K562 (cell line): ENCODE results near the gene PDLIM4. TPM values are rescaled to one million over a fixed set of nuclear protein-coding genes. Genes with fewer than 3 reads are reported as not detected.

Experiments
- ATF2 ChIP-seq: sonication (generic); formaldehyde crosslinking; IDR thresholded peaks from 2 replicates; pipeline ENCODE4 v1.8.1; 2022; ENCODE audit warnings: missing genetic modification reagents
- CBFA2T3 ChIP-seq: fragments of 450-650 bp; IDR thresholded peaks from 2 replicates; pipeline ENCODE4 v1.6.1; 2017
- CBFB ChIP-seq: sonication (generic); formaldehyde crosslinking; IDR thresholded peaks from 2 replicates; pipeline ENCODE4 v1.4.0; 2020; ENCODE audit warnings: mild to moderate bottlenecking, missing genetic modification reagents
- CHD1 ChIP-seq: fragments of 200-600 bp; sonication (generic); IDR thresholded peaks from one replicate; pipeline ENCODE4 v1.6.1; 2012; ENCODE audit warnings: mild to moderate bottlenecking, moderate library complexity, low read length, inconsistent platforms
- EWSR1 ChIP-seq: fragments of 450-650 bp; IDR thresholded peaks from 2 replicates; pipeline ENCODE4 v1.6.1; 2018; ENCODE audit warnings: borderline replicate concordance, mild to moderate bottlenecking, low read depth, moderate library complexity; ENCODE audit not compliant: partially characterized antibody
- KDM1A ChIP-seq, 2 experiments: fragments of 450-650 bp; IDR thresholded peaks; 2 replicates each; pipeline ENCODE4 v1.6.1; 2016; ENCODE audit warnings: mild to moderate bottlenecking in 2 of 2
- KDM5B ChIP-seq: fragments of 200-600 bp; sonication (generic); IDR thresholded peaks from 2 replicates; pipeline ENCODE4 v1.6.1; 2012; ENCODE audit warnings: low read depth, mild to moderate bottlenecking, moderate library complexity, low read length, control low read depth, inconsistent platforms; ENCODE audit not compliant: insufficient replicate concordance
- MAZ ChIP-seq, 2 experiments: fragments of 450-650 bp in 1 of 2; sonication (generic) in 1 of 2; formaldehyde crosslinking; IDR thresholded peaks in 1 of 2; conservative IDR thresholded peaks in 1 of 2; 2 replicates each; pipeline versions ENCODE4 v1.4.0 to v1.5.0; 2020; ENCODE audit warnings: mild to moderate bottlenecking in 1 of 2, missing genetic modification reagents in 1 of 2
- MEF2A ChIP-seq: IDR thresholded peaks from 2 replicates; pipeline ENCODE4 v1.6.1; 2011; ENCODE audit warnings: low read depth, mild to moderate bottlenecking, low read length, moderate library complexity; ENCODE audit not compliant: control insufficient read depth
- NR2C1 ChIP-seq, 2 experiments: fragments of 450-650 bp; IDR thresholded peaks; 2 replicates each; pipeline ENCODE4 v1.6.1; 2017; ENCODE audit warnings: mild to moderate bottlenecking in 2 of 2, antibody characterized with exemption in 1 of 2, inconsistent platforms in 1 of 2, missing compliant biosample characterization in 1 of 2, missing genetic modification characterization in 1 of 2
- PHTF2 ChIP-seq: fragments of 250-450 bp; sonication (Bioruptor Pico); IDR thresholded peaks from 2 replicates; pipeline ENCODE4 v1.5.0; 2021; ENCODE audit warnings: mild to moderate bottlenecking
- RERE ChIP-seq: sonication (generic); formaldehyde crosslinking; IDR thresholded peaks from 2 replicates; pipeline ENCODE4 v1.8.0; 2023; ENCODE audit warnings: missing genetic modification reagents, mild to moderate bottlenecking, borderline replicate concordance
- SMARCB1 ChIP-seq: IDR thresholded peaks from 2 replicates; pipeline ENCODE4 v1.6.1; 2011; ENCODE audit warnings: improper control_type of control experiment, low read depth; ENCODE audit not compliant: insufficient read length
- SNIP1 ChIP-seq: fragments of 450-650 bp; IDR thresholded peaks from 2 replicates; pipeline ENCODE4 v1.7.1; 2017; ENCODE audit warnings: low read depth, mild to moderate bottlenecking
- TOE1 ChIP-seq, 2 experiments: fragments of 450-650 bp in 1 of 2; sonication (generic) in 1 of 2; formaldehyde crosslinking in 1 of 2; IDR thresholded peaks; 2 replicates each; pipeline versions ENCODE4 v1.7.1 to v1.8.0; 2016 to 2022; ENCODE audit warnings: borderline replicate concordance in 2 of 2, mild to moderate bottlenecking in 2 of 2, antibody characterized with exemption in 1 of 2, inconsistent platforms in 1 of 2, low read depth in 1 of 2, missing genetic modification reagents in 1 of 2, moderate library complexity in 1 of 2
- U2AF1 ChIP-seq: fragments of 200-400 bp; formaldehyde crosslinking; optimal IDR thresholded peaks from 2 replicates; pipeline ENCODE3; 2017; ENCODE audit warnings: mild to moderate bottlenecking, low read depth, low read length, moderate library complexity
- ZBTB7A ChIP-seq: IDR thresholded peaks from 2 replicates; pipeline ENCODE4 v1.6.1; 2011; ENCODE audit warnings: low read depth, mild to moderate bottlenecking, low read length, moderate library complexity, borderline replicate concordance; ENCODE audit not compliant: control insufficient read depth
- ZNF197 ChIP-seq: fragments of 200-800 bp; sonication (Bioruptor generic); IDR thresholded peaks from 2 replicates; pipeline ENCODE4 v1.6.1; 2016; ENCODE audit warnings: low read depth, missing genetic modification characterization, missing compliant biosample characterization
- ZNF239 ChIP-seq: fragments of 250-450 bp; sonication (Bioruptor Pico); IDR thresholded peaks from 2 replicates; pipeline ENCODE4 v1.4.0; 2020; ENCODE audit warnings: mild to moderate bottlenecking
- ZSCAN29 ChIP-seq: fragments of 450-650 bp; IDR thresholded peaks from 2 replicates; pipeline ENCODE4 v1.6.1; 2017
- polyA plus RNA-seq, 8 experiments: library from polyadenylated mRNA; depleted of rRNA in 4 of 8; stranded (reverse) in 5 of 8; unstranded in 3 of 8; fragments of >200 nt; fragmentation: Nextera tagmentation in 2 of 8; fragmentation: Illumina TruSeq in 1 of 8; extraction: Ambion mirVana in 2 of 8; extraction: Trizol in 1 of 8; gene quantifications; 2 replicates each; pipeline versions ENCODE4 v1.2.1 to v1.2.3, GENCODE V29; 2011 to 2014; ENCODE audit warnings: inconsistent platforms in 1 of 8, missing spikeins in 1 of 8
- total RNA-seq, 7 experiments: library from RNA; depleted of rRNA in 6 of 7; stranded (reverse); fragments of >200 nt in 6 of 7; fragmentation: Illumina TruSeq in 2 of 7; extraction: Trizol in 2 of 7; gene quantifications; 2 replicates each; pipeline versions ENCODE4 v1.2.1 to v1.2.3, GENCODE V29; 2011 to 2021; ENCODE audit warnings: low replicate concordance in 1 of 7

PDLIM4 gene
- total and polyA plus RNA-seq, 9 of the 15 experiments (the other 6 are each of a cell fraction or from before 2014, with no cell fraction given): 0.28 to 32.8 (median 13.1) TPM

DNA sequence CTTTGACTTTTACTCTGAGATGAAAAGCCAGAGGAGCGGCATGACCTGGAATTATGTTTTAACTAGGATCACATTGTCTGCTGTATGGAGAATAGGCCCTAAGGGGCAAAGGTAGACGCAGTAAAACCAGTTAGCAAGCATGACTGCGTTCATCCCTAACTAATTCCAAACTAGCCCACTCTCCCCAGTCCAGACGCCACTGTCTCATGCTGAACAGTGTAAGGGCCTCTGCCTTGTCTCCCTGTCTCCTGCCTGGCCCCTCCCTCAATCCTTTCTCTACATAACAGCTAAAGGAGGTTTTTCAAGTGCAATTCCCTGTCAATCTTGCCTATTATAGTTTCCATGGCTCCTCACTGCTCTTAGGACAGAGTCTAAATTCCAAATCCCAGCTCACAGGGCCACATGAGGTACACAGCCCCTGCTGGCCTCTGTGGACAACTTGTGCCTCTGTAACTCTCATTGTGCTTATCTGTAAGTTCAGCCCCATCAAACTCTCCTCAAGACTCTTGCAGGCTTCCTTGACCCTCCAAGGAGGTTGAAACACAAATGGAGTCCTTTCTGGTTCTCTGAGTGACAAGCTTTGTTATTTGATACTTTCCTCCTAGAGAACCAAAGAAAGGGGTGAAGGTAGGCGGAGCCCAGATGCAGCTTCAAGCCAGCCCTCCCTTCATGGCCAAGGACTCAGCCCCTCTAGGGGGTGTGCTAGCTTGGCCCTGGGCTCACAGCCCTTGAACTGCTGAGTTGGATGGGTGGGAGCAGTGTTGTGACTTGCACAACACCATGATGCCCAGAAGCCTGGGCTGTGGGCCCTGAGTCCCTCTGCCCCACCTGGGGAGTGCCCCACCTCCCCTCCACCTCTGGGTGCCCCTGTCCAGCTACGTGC, 20.7 kb downstream of the PDLIM4 start (continued):
- TF ChIP-seq CHD1 (no peak), TOE1 (IDR thresholded peaks at IDR 0.05; ENCODE audit: borderline replicate concordance) (no peak), TOE1 (CRISPR knock-in tag; IDR thresholded peaks at IDR 0.05; ENCODE audit: borderline replicate concordance, low read depth) (no peak), MEF2A (no peak), ZSCAN29 (no peak), EWSR1 (no peak), CBFB (no peak), MAZ (CRISPR knock-in tag; conservative IDR thresholded peaks at IDR 0.05 in 1 of 2, IDR thresholded peaks at IDR 0.05 in 1 of 2) (0 out of 4 replicates have a peak, but pooled peaks of 1 of the 2 experiments have one; percentile 40), ZBTB7A (peak; percentile 83; the same call in 1 of the 2 replicates), U2AF1 (no peak), ZNF197 (no peak), KDM1A (IDR thresholded peaks at IDR 0.05) (no peak), KDM5B (peak; percentile 33), ZNF239 (no peak), RERE (CRISPR knock-in tag) (no peak), CBFA2T3 (peak; percentile 39), PHTF2 (CRISPR knock-in tag) (no peak), ATF2 (CRISPR knock-in tag) (no peak), SNIP1 (no peak), NR2C1 (IDR thresholded peaks at IDR 0.05) (no peak), NR2C1 (tag; IDR thresholded peaks at IDR 0.05) (peak; percentile 31; the same call in 1 of the 2 replicates), SMARCB1 (no peak)
